ENCODE results near the gene RTEL1.

The RTEL1 gene

DNA sequence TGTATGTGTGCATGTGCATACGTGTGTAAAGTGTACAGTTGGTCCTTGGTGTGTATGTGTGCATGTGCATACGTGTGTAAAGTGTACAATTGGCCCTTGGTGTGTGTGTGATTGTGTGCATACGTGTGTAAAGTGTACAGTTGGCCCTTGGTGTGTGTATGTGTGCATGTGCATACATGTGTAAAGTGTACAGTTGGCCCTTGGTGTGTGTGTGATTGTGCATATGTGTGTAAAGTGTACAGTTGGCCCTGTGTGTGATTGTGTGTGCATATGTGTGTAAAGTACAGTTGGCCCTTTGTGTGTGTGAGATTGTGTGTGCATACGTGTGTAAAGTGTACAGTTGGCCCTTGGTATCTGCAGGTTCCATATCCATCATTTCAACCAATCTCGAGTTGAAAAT lies 73.3 kb downstream of the RTEL1 start:
- Histone ChIP-seq H3K4me2 (ENCODE audit: insufficient read depth, low read length) (peak overlapping the region; percentile 46), H4K20me1 (ENCODE audit: insufficient read depth, low read length) (peaks cover 51% of the 10 kb centered on the region), H3K4me3 (ENCODE audit: low read depth in 1 of 2, low read length in 2 of 2) (peak overlapping the region in 1 of 2 experiments; percentile 1; a peak in 1 of 4 replicates), H3K27ac (ENCODE audit: low read length) (peak overlapping the region; percentile 84), H3K4me1 (ENCODE audit: insufficient read depth, low read length) (peaks cover 53% of the 10 kb centered on the region), H2AFZ (ENCODE audit: low read depth, low read length) (no peak overlapping the region), H3K36me3 (ENCODE audit: insufficient read depth, low read length) (peaks cover 78% of the 10 kb centered on the region), H3K9me3 (ENCODE audit: insufficient read depth, low read length, severe bottlenecking) (no peaks in the 10 kb centered on the region), H3K9ac (ENCODE audit: low read depth, low read length) (peak overlapping the region; percentile 28), H3K79me2 (ENCODE audit: insufficient read depth, low read length) (peaks cover 66% of the 10 kb centered on the region), H3K27me3 (ENCODE audit: insufficient read depth, low read length, poor library complexity) (no peaks in the 10 kb centered on the region)
- DNase-seq (no peak), ATAC-seq (ENCODE audit: insufficient read depth, low read depth) (no peak)
- no peak for TF ChIP-seq EZH2 (IDR thresholded peaks at IDR 0.05; ENCODE audit: borderline replicate concordance, low read depth, low read length, severe bottlenecking)
- TF ChIP-seq, protein P1, sequence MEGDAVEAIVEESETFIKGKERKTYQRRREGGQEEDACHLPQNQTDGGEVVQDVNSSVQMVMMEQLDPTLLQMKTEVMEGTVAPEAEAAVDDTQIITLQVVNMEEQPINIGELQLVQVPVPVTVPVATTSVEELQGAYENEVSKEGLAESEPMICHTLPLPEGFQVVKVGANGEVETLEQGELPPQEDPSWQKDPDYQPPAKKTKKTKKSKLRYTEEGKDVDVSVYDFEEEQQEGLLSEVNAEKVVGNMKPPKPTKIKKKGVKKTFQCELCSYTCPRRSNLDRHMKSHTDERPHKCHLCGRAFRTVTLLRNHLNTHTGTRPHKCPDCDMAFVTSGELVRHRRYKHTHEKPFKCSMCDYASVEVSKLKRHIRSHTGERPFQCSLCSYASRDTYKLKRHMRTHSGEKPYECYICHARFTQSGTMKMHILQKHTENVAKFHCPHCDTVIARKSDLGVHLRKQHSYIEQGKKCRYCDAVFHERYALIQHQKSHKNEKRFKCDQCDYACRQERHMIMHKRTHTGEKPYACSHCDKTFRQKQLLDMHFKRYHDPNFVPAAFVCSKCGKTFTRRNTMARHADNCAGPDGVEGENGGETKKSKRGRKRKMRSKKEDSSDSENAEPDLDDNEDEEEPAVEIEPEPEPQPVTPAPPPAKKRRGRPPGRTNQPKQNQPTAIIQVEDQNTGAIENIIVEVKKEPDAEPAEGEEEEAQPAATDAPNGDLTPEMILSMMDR (IDR thresholded peaks at IDR 0.05; ENCODE audit: borderline replicate concordance, extremely low read depth, low read length, poor library complexity, severe bottlenecking): no peak

DNA sequence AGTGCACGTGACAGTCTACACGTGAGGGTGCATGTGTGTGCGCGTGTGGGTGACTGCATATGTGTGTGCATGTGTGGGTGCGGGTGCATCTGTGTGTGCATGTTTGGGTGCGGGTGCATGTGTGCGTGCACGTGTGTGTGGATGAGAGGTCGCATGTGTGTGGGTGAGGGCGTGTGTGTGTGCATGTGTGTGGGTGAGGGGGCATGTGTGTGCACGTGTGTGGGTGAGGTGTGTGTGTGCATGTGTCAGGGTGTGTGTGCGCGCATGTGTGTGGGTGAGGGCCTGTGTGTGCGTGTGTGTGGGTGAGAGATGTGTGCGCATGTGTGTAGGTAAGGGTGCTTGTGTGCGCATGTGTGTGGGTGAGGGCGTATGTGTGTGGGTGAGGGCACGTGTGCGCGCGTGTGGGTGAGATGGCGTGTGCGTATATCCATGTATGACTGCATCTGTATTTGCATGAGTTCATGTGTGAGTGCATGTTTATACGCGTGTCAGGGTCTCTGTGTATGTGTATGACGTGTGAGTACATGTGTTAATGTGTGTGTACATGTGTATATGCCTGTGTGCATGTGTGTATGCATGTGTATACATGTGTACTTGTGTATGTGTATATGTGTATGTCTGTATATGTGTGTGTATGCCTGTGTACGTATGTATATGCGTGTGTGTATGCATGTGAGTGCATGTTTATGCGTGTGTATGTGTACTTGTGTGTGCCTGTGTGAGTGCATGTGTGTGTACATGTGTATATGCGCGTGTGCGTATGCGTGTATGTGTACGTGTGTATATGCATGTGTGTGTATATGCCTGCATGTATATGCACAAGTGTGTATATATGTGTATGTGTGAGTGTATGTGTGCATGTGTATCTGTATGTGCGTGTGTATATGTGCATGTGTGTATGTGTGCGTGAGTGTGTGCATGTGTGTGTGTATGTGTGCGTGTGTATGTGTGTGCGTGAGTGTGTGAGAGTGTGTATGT lies 74.3 kb downstream of the RTEL1 start:
- no peak overlapping the region for H2AFZ ChIP-seq (ENCODE audit: low read depth, low read length)
- no peak overlapping the region for H3K4me2 ChIP-seq (ENCODE audit: insufficient read depth, low read length)
- H3K27me3 ChIP-seq (ENCODE audit: insufficient read depth, low read length, poor library complexity): no peaks in the 10 kb centered on the region
- H3K4me3 ChIP-seq (ENCODE audit: low read depth in 1 of 2, low read length in 2 of 2): no peak overlapping the region
- DNase-seq: no peak
- H3K27ac ChIP-seq (ENCODE audit: low read length): no peak overlapping the region
- H3K36me3 ChIP-seq (ENCODE audit: insufficient read depth, low read length): peaks cover 82% of the 10 kb centered on the region
- H3K9ac ChIP-seq (ENCODE audit: low read depth, low read length): no peak overlapping the region
- peaks cover 43% of the 10 kb centered on the region for H3K4me1 ChIP-seq (ENCODE audit: insufficient read depth, low read length)
- peaks cover 51% of the 10 kb centered on the region for H4K20me1 ChIP-seq (ENCODE audit: insufficient read depth, low read length)
- no peaks in the 10 kb centered on the region for H3K9me3 ChIP-seq (ENCODE audit: insufficient read depth, low read length, severe bottlenecking)
- peaks cover 56% of the 10 kb centered on the region for H3K79me2 ChIP-seq (ENCODE audit: insufficient read depth, low read length)
- TF ChIP-seq EZH2 (IDR thresholded peaks at IDR 0.05; ENCODE audit: borderline replicate concordance, low read depth, low read length, severe bottlenecking): no peak
- TF ChIP-seq, protein P1 (IDR thresholded peaks at IDR 0.05; ENCODE audit: borderline replicate concordance, extremely low read depth, low read length, poor library complexity, severe bottlenecking): no peak
- ATAC-seq (ENCODE audit: insufficient read depth, low read depth): no peak

DNA sequence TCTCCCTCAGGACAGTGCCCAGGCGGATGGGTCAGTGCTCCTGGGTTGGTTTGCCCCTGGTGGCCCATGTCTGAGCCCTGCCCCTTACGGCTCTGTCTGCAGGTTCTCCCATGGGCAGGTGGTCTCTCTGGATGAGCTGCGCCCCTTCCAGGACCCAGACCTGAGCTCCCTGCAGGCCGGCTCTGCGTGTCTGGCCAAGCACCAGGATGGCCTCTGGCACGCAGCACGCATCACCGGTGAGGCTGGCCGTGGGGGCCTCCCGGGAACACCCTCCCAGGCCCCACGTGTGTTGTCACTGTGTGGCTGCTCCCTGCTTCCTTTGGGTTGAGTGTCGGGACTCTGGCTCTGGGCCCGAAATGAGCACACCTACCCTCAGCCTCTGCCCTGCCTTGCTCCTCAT lies 75.0 kb downstream of the RTEL1 start:
- no peak overlapping the region for H3K4me2 ChIP-seq (ENCODE audit: insufficient read depth, low read length)
- H3K4me3 ChIP-seq (ENCODE audit: low read depth in 1 of 2, low read length in 2 of 2): no peak overlapping the region
- H3K36me3 ChIP-seq (ENCODE audit: insufficient read depth, low read length): peaks cover 85% of the 10 kb centered on the region
- DNase-seq (no peak), ATAC-seq (ENCODE audit: insufficient read depth, low read depth) (no peak)
- peaks cover 52% of the 10 kb centered on the region for H4K20me1 ChIP-seq (ENCODE audit: insufficient read depth, low read length)
- H2AFZ ChIP-seq (ENCODE audit: low read depth, low read length): no peak overlapping the region
- no peaks in the 10 kb centered on the region for H3K9me3 ChIP-seq (ENCODE audit: insufficient read depth, low read length, severe bottlenecking)
- H3K9ac ChIP-seq (ENCODE audit: low read depth, low read length): no peak overlapping the region
- no peaks in the 10 kb centered on the region for H3K27me3 ChIP-seq (ENCODE audit: insufficient read depth, low read length, poor library complexity)
- H3K79me2 ChIP-seq (ENCODE audit: insufficient read depth, low read length): peaks cover 49% of the 10 kb centered on the region
- H3K4me1 ChIP-seq (ENCODE audit: insufficient read depth, low read length): peaks cover 36% of the 10 kb centered on the region
- TF ChIP-seq, protein P1 (IDR thresholded peaks at IDR 0.05; ENCODE audit: borderline replicate concordance, extremely low read depth, low read length, poor library complexity, severe bottlenecking): no peak
- no peak for TF ChIP-seq EZH2 (IDR thresholded peaks at IDR 0.05; ENCODE audit: borderline replicate concordance, low read depth, low read length, severe bottlenecking)
- H3K27ac ChIP-seq (ENCODE audit: low read length): no peak overlapping the region; the same call in 1 of the 2 replicates

Measured in DND-41 (cell line).